Spinal cord (tissue), 10 donors: ENCODE results near the gene CNTD1. TPM values are rescaled to one million over a fixed set of nuclear protein-coding genes. Genes with fewer than 3 reads are reported as not detected.
A peak's percentile ranks its signal among the peaks of the same experiment; 100 is the strongest.

Experiments
- DNase-seq, 6 donors: peaks; one replicate each; pipeline versions ENCODE4 v3.0.0 to v3.0.0-alpha.2; 2013 to 2015; ENCODE audit warnings: low spot score in 6 of 6, low read depth in 4 of 6
- H3K27ac ChIP-seq: one replicate; pipeline ENCODE4 v1.5.1; 2013; ENCODE audit warnings: low read depth, low read length, control low read depth
- H3K27me3 ChIP-seq: one replicate; pipeline ENCODE4 v1.6.1; 2013; ENCODE audit warnings: low read length; ENCODE audit not compliant: control insufficient read depth, insufficient read depth
- H3K36me3 ChIP-seq: one replicate; pipeline ENCODE4 v1.6.1; 2013; ENCODE audit warnings: low read length; ENCODE audit not compliant: control insufficient read depth, insufficient read depth
- H3K4me1 ChIP-seq: one replicate; pipeline ENCODE4 v1.6.1; 2013; ENCODE audit warnings: low read length; ENCODE audit not compliant: control insufficient read depth, insufficient read depth
- H3K4me3 ChIP-seq: one replicate; pipeline ENCODE4 v1.5.1; 2013; ENCODE audit warnings: low read depth, low read length, control low read depth
- H3K9me3 ChIP-seq: one replicate; pipeline ENCODE4 v1.6.1; 2013; ENCODE audit warnings: low read length; ENCODE audit not compliant: control insufficient read depth, insufficient read depth
- WGBS: methylation state at CpG from one replicate; pipeline ENCODE4 v1.1.5; 2013; ENCODE audit warnings: missing lambda C conversion rate; ENCODE audit not compliant: insufficient coverage; 5-methylcytosine and 5-hydroxymethylcytosine counted together
- polyA plus RNA-seq, 2 donors: library from polyadenylated mRNA; unstranded; fragments of 120-200 nt; gene quantifications; one replicate each; pipeline ENCODE4 v1.2.1, GENCODE V29; 2013; ENCODE audit not compliant: insufficient read length in 2 of 2
- total RNA-seq, 2 donors: library from RNA; depleted of rRNA in 1 of 2; stranded (reverse); fragments of 120-200 nt in 1 of 2; fragments of >200 nt in 1 of 2; gene quantifications; one replicate each; pipeline versions ENCODE4 v1.2.3 to v1.2.4, GENCODE V29; 2013 to 2014
- donor health status: healthy.

CNTD1 gene
- total and polyA plus RNA-seq, 4 donors: 0.50 to 2.8 (median 1.3) TPM

DNA sequence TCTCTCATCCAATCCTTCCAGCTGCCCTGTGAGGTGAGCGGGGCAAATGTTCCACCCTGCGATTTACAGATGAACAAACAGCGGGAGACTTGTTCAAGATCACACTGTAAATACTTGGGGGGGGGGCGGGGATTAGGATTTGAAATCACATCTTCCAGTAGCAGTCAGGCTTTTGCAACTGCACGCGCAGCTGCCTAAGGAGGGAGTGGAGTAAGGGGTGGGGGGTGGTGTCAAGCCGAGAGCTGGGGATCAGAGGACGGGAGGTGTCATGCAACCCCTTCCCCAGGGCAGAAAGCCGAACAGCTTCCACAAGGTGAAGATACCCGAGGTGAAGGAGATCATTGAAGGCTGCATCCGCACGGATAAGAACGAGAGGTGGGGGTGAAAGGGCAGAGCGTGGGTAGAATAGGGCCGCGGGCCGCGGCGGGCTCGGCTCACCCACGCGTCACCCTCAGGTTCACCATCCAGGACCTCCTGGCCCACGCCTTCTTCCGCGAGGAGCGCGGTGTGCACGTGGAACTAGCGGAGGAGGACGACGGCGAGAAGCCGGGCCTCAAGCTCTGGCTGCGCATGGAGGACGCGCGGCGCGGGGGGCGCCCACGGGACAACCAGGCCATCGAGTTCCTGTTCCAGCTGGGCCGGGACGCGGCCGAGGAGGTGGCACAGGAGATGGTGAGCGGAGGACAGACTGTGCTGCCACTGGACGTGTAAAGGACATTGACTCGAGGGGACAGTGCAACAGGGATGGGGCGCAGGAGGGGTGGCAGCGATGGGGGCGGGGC lies 13.7 kb upstream of the CNTD1 start:
- Histone ChIP-seq H3K27me3 (peaks cover 88% of the 10 kb centered on the region), H3K9me3 (no peaks in the 10 kb centered on the region), H3K4me1 (peaks cover 45% of the 10 kb centered on the region), H3K4me3 (no peak overlapping the region), H3K36me3 (no peaks in the 10 kb centered on the region), H3K27ac (no peak overlapping the region)
- 14% methylated on average over 45 of the region's 52 CpGs for WGBS
- no peak for DNase-seq

- H3K27me3 ChIP-seq: peaks cover 67% of the 10 kb centered on the region
- no peak for DNase-seq
- no peaks in the 10 kb centered on the region for H3K9me3 ChIP-seq
- H3K36me3 ChIP-seq: no peaks in the 10 kb centered on the region
- H3K4me1 ChIP-seq: peaks cover 26% of the 10 kb centered on the region
- 87% methylated on average over 11 of the region's 11 CpGs for WGBS
- H3K27ac ChIP-seq: no peak overlapping the region
- H3K4me3 ChIP-seq: no peak overlapping the region
These were observed 11.4 kb upstream of the CNTD1 start for GRCh38 chr17:42787266-42787665.

DNA sequence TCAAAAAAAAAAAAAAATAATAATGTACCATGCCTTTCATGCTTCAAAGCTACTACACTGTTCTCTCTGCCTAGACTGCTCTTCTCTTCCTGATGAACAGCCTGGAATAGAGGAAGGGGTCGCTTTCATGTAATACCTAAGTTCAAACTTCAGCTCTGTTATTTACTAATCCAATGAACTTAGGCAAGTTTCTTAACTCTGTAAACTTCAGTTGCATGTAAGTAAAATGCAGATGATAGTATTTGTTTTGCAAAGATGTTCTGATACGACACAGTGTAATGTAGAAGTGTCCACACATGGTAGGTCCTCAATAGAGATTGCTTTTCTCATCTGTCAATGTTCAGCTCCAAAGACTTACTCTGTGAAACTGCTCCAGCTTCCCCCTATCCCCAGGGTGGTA lies 6.7 kb upstream of the CNTD1 start:
- DNase-seq: no peak
- H3K4me1 ChIP-seq: no peaks in the 10 kb centered on the region
- no peak overlapping the region for H3K4me3 ChIP-seq
- 100% methylated on average over 1 of the region's 2 CpGs for WGBS
- peaks cover 18% of the 10 kb centered on the region for H3K36me3 ChIP-seq
- no peaks in the 10 kb centered on the region for H3K9me3 ChIP-seq
- H3K27me3 ChIP-seq: peaks cover 21% of the 10 kb centered on the region
- H3K27ac ChIP-seq: no peak overlapping the region

DNA sequence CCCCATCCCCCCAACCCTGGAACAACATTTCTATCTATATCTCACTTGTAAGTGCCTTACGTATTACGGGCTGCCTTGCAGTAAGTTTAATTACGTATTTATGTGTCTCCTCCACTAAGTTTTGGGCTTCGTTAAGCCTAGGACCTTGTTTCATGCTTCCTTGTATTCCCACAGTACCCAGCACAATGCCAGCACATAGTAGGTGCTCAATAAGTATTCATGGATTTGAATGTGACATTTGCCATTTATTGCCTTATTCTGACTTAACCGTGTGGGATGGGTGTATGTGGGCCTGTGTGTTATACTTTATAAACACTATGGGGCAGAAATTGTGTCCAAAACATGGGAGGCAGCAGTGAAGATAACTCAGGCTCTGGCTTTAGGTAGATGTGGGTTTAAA lies 6.1 kb upstream of the CNTD1 start:
- peaks cover 15% of the 10 kb centered on the region for H3K27me3 ChIP-seq
- H3K9me3 ChIP-seq: no peaks in the 10 kb centered on the region
- H3K27ac ChIP-seq: no peak overlapping the region
- WGBS: 20% methylated on average over 1 of the region's 5 CpGs
- no peak for DNase-seq
- H3K4me1 ChIP-seq: peaks cover 3% of the 10 kb centered on the region
- no peak overlapping the region for H3K4me3 ChIP-seq
- H3K36me3 ChIP-seq: peaks cover 18% of the 10 kb centered on the region

- H3K36me3 ChIP-seq: peaks cover 18% of the 10 kb centered on the region
- H3K27me3 ChIP-seq: no peaks in the 10 kb centered on the region
- 92% methylated on average over 3 of the region's 4 CpGs for WGBS
- H3K4me1 ChIP-seq: peaks cover 15% of the 10 kb centered on the region
- DNase-seq: no peak
- H3K9me3 ChIP-seq: no peaks in the 10 kb centered on the region
- H3K27ac ChIP-seq: no peak overlapping the region
- H3K4me3 ChIP-seq: no peak overlapping the region
These were observed 3.6 kb upstream of the CNTD1 start for GRCh38 chr17:42795061-42795460.

- 89% methylated on average over 7 of the region's 10 CpGs for WGBS
These were observed 3.2 kb upstream of the CNTD1 start for GRCh38 chr17:42795465-42795864.

GRCh38 chr17:42796066-42796758 lies 2.4 kb upstream of the CNTD1 start:
- Histone ChIP-seq H3K4me3 (no peak overlapping the region), H3K36me3 (peaks cover 18% of the 10 kb centered on the region), H3K27me3 (no peaks in the 10 kb centered on the region), H3K9me3 (no peaks in the 10 kb centered on the region), H3K4me1 (peaks cover 15% of the 10 kb centered on the region), H3K27ac (no peak overlapping the region)
- 93% methylated on average over 10 of the region's 18 CpGs for WGBS
- DNase-seq: no peak

More at GRCh38 chr17:42795465-42795864, 3.2 kb upstream of the CNTD1 start:
- H3K9me3 ChIP-seq: no peaks in the 10 kb centered on the region
- peaks cover 18% of the 10 kb centered on the region for H3K36me3 ChIP-seq
- H3K27me3 ChIP-seq: no peaks in the 10 kb centered on the region
- DNase-seq: no peak
- no peak overlapping the region for H3K4me3 ChIP-seq
- H3K27ac ChIP-seq: no peak overlapping the region
- peaks cover 15% of the 10 kb centered on the region for H3K4me1 ChIP-seq

DNA sequence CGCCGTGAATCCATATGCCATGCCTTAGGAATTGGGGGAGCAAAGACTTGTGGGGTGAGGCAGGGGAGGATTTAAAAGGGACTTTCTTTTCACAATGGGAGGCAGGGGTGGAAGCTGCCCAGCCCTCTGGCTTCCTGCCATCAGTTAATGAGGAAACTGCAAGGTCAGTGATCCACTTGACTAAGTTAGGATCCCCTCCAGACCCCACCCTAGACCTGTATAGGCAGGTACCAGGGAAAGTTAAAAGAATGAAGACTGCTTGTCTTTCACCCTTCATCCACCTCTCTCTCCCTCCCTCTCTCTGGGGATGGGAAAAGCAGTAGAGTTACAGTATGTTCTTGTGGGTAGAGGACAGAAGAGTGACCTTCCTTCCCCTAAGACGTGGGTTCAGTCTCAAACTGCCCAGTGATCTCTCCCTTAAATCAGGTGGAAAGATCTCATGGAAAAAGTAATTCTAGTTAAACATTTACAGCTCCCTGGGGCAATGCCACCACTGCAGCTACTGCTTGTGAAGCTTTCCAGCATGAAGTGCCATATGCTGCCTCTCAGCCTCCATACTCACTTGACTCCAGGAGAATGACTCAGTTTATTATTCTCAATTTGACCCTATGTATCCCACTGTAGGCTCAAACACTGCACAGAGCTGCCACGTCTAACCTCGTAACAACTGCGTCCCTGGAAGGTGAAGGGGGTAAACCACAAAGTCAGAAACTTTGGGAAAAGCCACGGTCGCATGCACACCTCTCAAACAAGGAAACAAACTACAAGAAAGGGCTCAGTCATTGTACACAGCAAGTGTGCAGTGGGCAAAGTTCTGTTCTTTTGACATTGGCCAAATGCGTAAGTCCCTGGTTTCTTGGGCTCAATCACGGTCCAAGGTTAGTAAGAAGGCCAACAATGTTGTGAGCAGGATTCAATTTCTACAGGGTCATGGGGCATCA lies 1.3 kb upstream of the CNTD1 start:
- Histone ChIP-seq H3K36me3 (peaks cover 18% of the 10 kb centered on the region), H3K27ac (no peak overlapping the region), H3K27me3 (no peaks in the 10 kb centered on the region), H3K4me1 (peaks cover 15% of the 10 kb centered on the region), H3K9me3 (no peaks in the 10 kb centered on the region), H3K4me3 (peak overlapping the region; percentile 99)
- WGBS: 79% methylated on average over 6 of the region's 10 CpGs
- DNase-seq: no peak

DNA sequence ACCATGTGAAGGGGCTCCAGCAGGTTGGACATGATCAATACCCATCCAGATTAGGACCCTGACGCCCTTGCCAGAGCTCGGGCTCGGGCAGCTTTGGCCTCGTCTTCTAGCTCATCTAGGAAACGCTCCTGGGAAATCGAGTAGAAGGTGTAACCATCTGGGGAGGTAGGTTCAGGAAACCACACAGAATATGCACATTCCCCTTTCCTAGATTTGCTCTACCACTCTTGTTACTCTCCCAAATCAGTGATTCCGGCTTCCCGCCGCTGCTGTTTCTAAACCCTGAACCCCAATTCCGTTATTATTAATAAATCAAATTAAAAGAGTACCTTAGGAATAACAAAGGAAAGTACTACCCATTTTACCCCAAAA lies 664 bp upstream of the CNTD1 start:
- peaks cover 18% of the 10 kb centered on the region for H3K36me3 ChIP-seq
- H3K9me3 ChIP-seq: no peaks in the 10 kb centered on the region
- H3K27me3 ChIP-seq: no peaks in the 10 kb centered on the region
- no peak for DNase-seq
- peaks cover 15% of the 10 kb centered on the region for H3K4me1 ChIP-seq
- H3K27ac ChIP-seq: peak overlapping the region; percentile 61
- WGBS: 43% methylated on average over 1 of the region's 10 CpGs
- H3K4me3 ChIP-seq: peak overlapping the region; percentile 99
